H1 (cell line): ENCODE data around the gene ELMO1. TPM values are rescaled to one million over a fixed set of nuclear protein-coding genes. Genes with fewer than 3 reads are reported as not detected.

Experiments used
- CTCF ChIA-PET: fragments of 300-600 bp; sonication (Branson Sonifier 250); formaldehyde crosslinking; loops from one replicate; lab custom pipeline; 2021; ENCODE audit not compliant: partially characterized antibody; lab: Charles Lee
- POLR2A ChIA-PET: fragments of 300-600 bp; sonication (Branson Sonifier 250); formaldehyde crosslinking; loops from one replicate; lab custom pipeline; 2021; ENCODE audit warnings: inconsistent platforms; ENCODE audit not compliant: partially characterized antibody; lab: Charles Lee
- DNase-seq, 2 experiments: peaks; one replicate each; pipeline versions ENCODE4 v3.0.0 to v3.0.0-alpha.2; 2010 to 2022; ENCODE audit warnings: low spot score in 2 of 2, low read depth in 1 of 2, mixed read lengths in 1 of 2
- FAIRE-seq: peaks from 2 replicates; lab custom pipeline; 2011; peaks lifted over from hg19 to GRCh38; lab: Jason Lieb, UNC
- H2AFZ ChIP-seq: 2 replicates; pipeline ENCODE4 v1.8.1; 2012; ENCODE audit warnings: low read length, inconsistent platforms
- H2AK5ac ChIP-seq: 2 replicates; pipeline ENCODE4 v1.6.1; 2013; ENCODE audit warnings: low read depth, low read length
- H2BK120ac ChIP-seq: replicated peaks from 2 replicates; pipeline ENCODE3; 2013; ENCODE audit warnings: low read depth, low read length, inconsistent platforms
- H2BK12ac ChIP-seq: 2 replicates; pipeline ENCODE4 v1.6.1; 2013; ENCODE audit warnings: low read depth, low read length
- H2BK15ac ChIP-seq: 2 replicates; pipeline ENCODE4 v1.6.1; 2013; ENCODE audit warnings: low read length
- H2BK20ac ChIP-seq: 2 replicates; pipeline ENCODE4 v1.6.1; 2013; ENCODE audit warnings: low read length
- H2BK5ac ChIP-seq: 2 replicates; pipeline ENCODE4 v1.6.1; 2013; ENCODE audit warnings: low read depth, low read length
- H3K14ac ChIP-seq: 2 replicates; pipeline ENCODE4 v1.6.1; 2013; ENCODE audit warnings: inconsistent platforms; ENCODE audit not compliant: insufficient read length
- H3K18ac ChIP-seq: 2 replicates; pipeline ENCODE4 v1.6.1; 2013; ENCODE audit warnings: low read length; ENCODE audit errors: extremely low read depth
- H3K23ac ChIP-seq: 2 replicates; pipeline ENCODE4 v1.6.1; 2013; ENCODE audit warnings: inconsistent platforms; ENCODE audit not compliant: insufficient read length
- H3K23me2 ChIP-seq: 2 replicates; pipeline ENCODE4 v1.6.1; 2013; ENCODE audit warnings: low read depth, low read length
- H3K27ac ChIP-seq: 2 replicates; pipeline ENCODE4 v1.6.1; 2011; ENCODE audit warnings: low read depth, low read length, inconsistent platforms
- H3K27me3 ChIP-seq, 4 experiments: replicated peaks in 1 of 4; 1 replicate in 1 of 4; 2 replicates in 3 of 4; pipeline versions ENCODE4 v1.6.1 to v1.8.1; 2011 to 2013; ENCODE audit warnings: low read length in 3 of 4, mild to moderate bottlenecking in 3 of 4, inconsistent platforms in 2 of 4, mixed read lengths in 2 of 4, moderate library complexity in 1 of 4; ENCODE audit not compliant: control insufficient read depth in 3 of 4, insufficient read depth in 3 of 4; ENCODE audit errors: extremely low read depth in 1 of 4
- H3K36me3 ChIP-seq, 4 experiments: 2 replicates each; pipeline versions ENCODE4 v1.6.1 to v1.8.1; 2011 to 2013; ENCODE audit warnings: mild to moderate bottlenecking in 4 of 4, low read length in 3 of 4, moderate library complexity in 2 of 4, control low read depth in 1 of 4, inconsistent platforms in 1 of 4; ENCODE audit not compliant: insufficient read depth in 4 of 4, control insufficient read depth in 2 of 4
- H3K4ac ChIP-seq: replicated peaks from 2 replicates; pipeline ENCODE3; 2013; ENCODE audit warnings: low read length, low read depth, mixed read lengths, inconsistent platforms; ENCODE audit not compliant: insufficient read length
- H3K4me1 ChIP-seq, 4 experiments: replicated peaks in 1 of 4; 1 replicate in 1 of 4; 2 replicates in 3 of 4; pipeline versions ENCODE4 v1.6.1 to v1.8.1; 2011 to 2013; ENCODE audit warnings: low read length in 3 of 4, inconsistent platforms in 2 of 4, mixed read lengths in 1 of 4; ENCODE audit not compliant: insufficient read depth in 4 of 4, control insufficient read depth in 3 of 4
- H3K4me2 ChIP-seq, 2 experiments: 2 replicates each; pipeline versions ENCODE4 v1.6.1 to v1.8.1; 2011 to 2013; ENCODE audit warnings: low read depth in 2 of 2, low read length in 2 of 2, control low read depth in 1 of 2, inconsistent platforms in 1 of 2, mild to moderate bottlenecking in 1 of 2; ENCODE audit not compliant: insufficient read depth in 1 of 2
- H3K4me3 ChIP-seq, 4 experiments: fragments of 200-600, 300-600 bp in 1 of 4; sonication (generic), shearing (Covaris generic), sonication (Bioruptor Twin) in 1 of 4; 2 replicates each; pipeline versions ENCODE4 v1.5.1 to v1.8.1; 2011 to 2016; ENCODE audit warnings: low read length in 4 of 4, low read depth in 3 of 4, control low read depth in 2 of 4, inconsistent platforms in 2 of 4, mild to moderate bottlenecking in 2 of 4, mixed read lengths in 1 of 4, moderate library complexity in 1 of 4; ENCODE audit not compliant: insufficient read depth in 2 of 4; ENCODE audit errors: extremely low read depth in 1 of 4
- H3K56ac ChIP-seq: replicated peaks from 2 replicates; pipeline ENCODE3; 2013; ENCODE audit warnings: low read depth, mild to moderate bottlenecking, mixed read lengths, low read length, inconsistent platforms; ENCODE audit not compliant: insufficient read length
- H3K79me1 ChIP-seq: 2 replicates; pipeline ENCODE4 v1.6.1; 2013; ENCODE audit warnings: low read depth, low read length, control low read depth
- H3K79me2 ChIP-seq, 2 experiments: 2 replicates each; pipeline versions ENCODE4 v1.6.1 to v1.8.1; 2012 to 2013; ENCODE audit warnings: low read length in 2 of 2, mild to moderate bottlenecking in 2 of 2, inconsistent platforms in 1 of 2; ENCODE audit not compliant: insufficient read depth in 2 of 2, control insufficient read depth in 1 of 2
- H3K9ac ChIP-seq, 4 experiments: replicated peaks in 1 of 4; 1 replicate in 1 of 4; 2 replicates in 3 of 4; pipeline versions ENCODE4 v1.6.1 to v1.8.1; 2011 to 2013; ENCODE audit warnings: low read depth in 3 of 4, low read length in 3 of 4, control low read depth in 2 of 4, mild to moderate bottlenecking in 2 of 4, moderate library complexity in 2 of 4, inconsistent platforms in 1 of 4; ENCODE audit errors: extremely low read depth in 1 of 4
- H3K9me3 ChIP-seq, 2 experiments: 2 replicates each; pipeline versions ENCODE4 v1.6.1 to v1.8.1; 2012 to 2013; ENCODE audit warnings: mild to moderate bottlenecking in 2 of 2, moderate library complexity in 2 of 2, control low read depth in 1 of 2, inconsistent platforms in 1 of 2, low read depth in 1 of 2, low read length in 1 of 2, mixed read lengths in 1 of 2; ENCODE audit not compliant: insufficient read depth in 2 of 2
- H4K20me1 ChIP-seq, 2 experiments: replicated peaks in 1 of 2; 2 replicates each; pipeline versions ENCODE3 to v1.8.1; 2011 to 2013; ENCODE audit warnings: inconsistent platforms in 2 of 2, low read length in 2 of 2, mild to moderate bottlenecking in 1 of 2; ENCODE audit not compliant: insufficient read depth in 2 of 2, control insufficient read depth in 1 of 2
- H4K5ac ChIP-seq: 2 replicates; pipeline ENCODE4 v1.6.1; 2013; ENCODE audit warnings: low read length, low read depth, mixed read lengths, inconsistent platforms; ENCODE audit not compliant: insufficient read length
- H4K8ac ChIP-seq: 2 replicates; pipeline ENCODE4 v1.8.0; 2013; ENCODE audit warnings: mild to moderate bottlenecking, moderate library complexity, low read length, inconsistent platforms; ENCODE audit not compliant: insufficient read depth; ENCODE audit errors: extremely low read depth
- H4K91ac ChIP-seq: replicated peaks from 2 replicates; pipeline ENCODE3; 2013; ENCODE audit warnings: low read length, mixed read lengths, inconsistent platforms; ENCODE audit not compliant: insufficient read length
- WGBS, 2 experiments: shearing (Covaris generic) in 1 of 2; methylation state at CpG; one replicate each; pipeline versions ENCODE4 v1.1.6 to v1.1.7; 2013 to 2015; ENCODE audit warnings: low lambda C conversion rate in 2 of 2, mixed read lengths in 2 of 2, inconsistent platforms in 1 of 2, low coverage in 1 of 2, missing lambda C conversion rate in 1 of 2; ENCODE audit not compliant: insufficient replicate concordance in 2 of 2, insufficient coverage in 1 of 2, insufficient read length in 1 of 2; ENCODE audit errors: extremely low coverage in 1 of 2, missing lambda C conversion rate in 1 of 2; 5-methylcytosine and 5-hydroxymethylcytosine counted together
- polyA plus RNA-seq, 7 experiments: library from polyadenylated mRNA; depleted of rRNA in 3 of 7; stranded (reverse) in 5 of 7; unstranded in 2 of 7; fragments of >200 nt in 5 of 7; fragments of 200-250 nt in 2 of 7; gene quantifications; 1 replicate in 5 of 7; 2 replicates in 1 of 7; 4 replicates in 1 of 7; pipeline versions ENCODE4 v1.2.1 to v1.2.3, GENCODE V29; 2011 to 2013; ENCODE audit warnings: missing spikeins in 2 of 7, mixed read lengths in 2 of 7
- total RNA-seq: library from RNA; stranded (reverse); fragmentation: NEBNext Ultra II Directional; extraction: Animal tissue kit (Norgen Biotek cat#: 25700); gene quantifications from 2 replicates; pipeline ENCODE4 v1.2.1, GENCODE V29; 2021

ELMO1 gene
- total and polyA plus RNA-seq, 2 of the 8 experiments (the other 6 are each of a cell fraction or from before 2014, with no cell fraction given): 18.4 to 21.0 TPM

DNA sequence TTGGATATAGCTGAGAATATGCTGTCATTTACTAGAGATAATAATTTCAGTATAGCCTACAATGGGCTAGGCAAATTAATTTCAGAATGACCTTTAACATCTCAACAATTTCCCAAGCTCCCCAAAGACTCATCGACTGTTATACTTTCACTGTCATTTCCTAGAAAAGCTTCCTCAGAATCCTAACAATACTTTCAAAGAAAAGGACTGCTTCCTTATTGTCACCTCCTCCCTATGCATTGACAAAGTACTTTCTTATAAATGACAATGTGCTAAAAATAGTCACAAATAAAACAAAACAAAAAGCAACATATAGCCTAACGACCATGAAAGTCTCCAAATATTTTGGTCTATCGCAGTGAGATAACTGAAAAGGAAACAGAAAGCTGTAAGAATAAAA lies 272.6 kb downstream of the ELMO1 start:
- H3K9ac ChIP-seq: no peak overlapping the region
- H3K79me1 ChIP-seq: no peaks in the 10 kb centered on the region
- no peak overlapping the region for H3K4me2 ChIP-seq
- H3K4me3 ChIP-seq: no peak overlapping the region
- no peaks in the 10 kb centered on the region for H4K20me1 ChIP-seq
- no peak overlapping the region for H4K5ac ChIP-seq
- no peaks in the 10 kb centered on the region for H3K79me2 ChIP-seq
- H2AK5ac ChIP-seq: no peak overlapping the region
- no peak overlapping the region for H2BK5ac ChIP-seq
- H3K56ac ChIP-seq: no peak overlapping the region
- no peak overlapping the region for H2BK15ac ChIP-seq
- H2AFZ ChIP-seq: no peak overlapping the region
- H3K9me3 ChIP-seq: no peaks in the 10 kb centered on the region
- H3K4ac ChIP-seq: no peak overlapping the region
- H2BK120ac ChIP-seq: no peak overlapping the region
- no peaks in the 10 kb centered on the region for H3K4me1 ChIP-seq
- no peaks in the 10 kb centered on the region for H3K36me3 ChIP-seq
- no peak overlapping the region for H3K18ac ChIP-seq
- no peak for DNase-seq
- no peak overlapping the region for H4K91ac ChIP-seq
- H4K8ac ChIP-seq: no peak overlapping the region
- CTCF ChIA-PET: interaction anchor here (1.1 to 3.5 kb wide), 4 partner anchors 15 to 209 kb away, joined by 3 to 13 read pairs (median 6); no protein-coding TSS in a partner anchor
- H3K27me3 ChIP-seq: no peaks in the 10 kb centered on the region
- 87% methylated on average over 3 of the region's 3 CpGs; no CpG with 5 or more reads in 1 of the 2 experiments for WGBS, 2 experiments
- no peak overlapping the region for H3K23ac ChIP-seq
- H2BK12ac ChIP-seq: no peak overlapping the region
- H3K23me2 ChIP-seq: no peaks in the 10 kb centered on the region
- no peak overlapping the region for H3K27ac ChIP-seq
- no peak for FAIRE-seq
- no peak overlapping the region for H3K14ac ChIP-seq
- POLR2A ChIA-PET: no interaction called here
- no peak overlapping the region for H2BK20ac ChIP-seq
